ENCODE data around the gene GIT2.

The GIT2 gene

DNA sequence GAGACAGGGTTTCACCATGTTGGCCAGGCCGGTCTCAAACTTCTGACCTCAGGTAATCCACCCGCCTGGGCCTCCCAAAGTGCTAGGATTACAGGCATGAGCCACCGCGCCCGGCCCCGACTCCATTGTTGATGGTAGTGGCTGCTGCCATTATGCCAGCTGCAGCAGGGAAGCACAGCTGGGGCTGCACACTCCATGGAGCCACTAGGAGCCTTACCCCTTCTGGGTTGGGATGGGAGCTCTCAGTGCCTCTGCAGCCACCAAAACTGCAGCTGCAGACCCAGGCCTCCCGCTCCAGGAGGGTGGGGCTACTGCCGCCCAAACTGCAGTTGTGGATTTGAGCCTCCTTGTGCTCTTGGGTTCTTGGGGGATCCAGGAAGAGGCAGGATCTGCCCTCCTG, 70.2 kb downstream of the GIT2 start:
- no peak for TF ChIP-seq CTCF (IDR thresholded peaks at IDR 0.05; ENCODE audit: low read depth, low read length, missing control alignments)
- DNase-seq = no peak
- Histone ChIP-seq H3K4me3 (ENCODE audit: low read depth, low read length) (no peak overlapping the region), H3K27me3 (replicated peaks) (no peaks in the 10 kb centered on the region), H3K27ac (no peak overlapping the region), H3K36me3 (replicated peaks) (peaks cover 5% of the 10 kb centered on the region)
- in situ Hi-C loops (cut with HindIII; ENCODE audit: low pct_ligation_motif_present, low sequenced_read_pairs) = no loop called here

DNA sequence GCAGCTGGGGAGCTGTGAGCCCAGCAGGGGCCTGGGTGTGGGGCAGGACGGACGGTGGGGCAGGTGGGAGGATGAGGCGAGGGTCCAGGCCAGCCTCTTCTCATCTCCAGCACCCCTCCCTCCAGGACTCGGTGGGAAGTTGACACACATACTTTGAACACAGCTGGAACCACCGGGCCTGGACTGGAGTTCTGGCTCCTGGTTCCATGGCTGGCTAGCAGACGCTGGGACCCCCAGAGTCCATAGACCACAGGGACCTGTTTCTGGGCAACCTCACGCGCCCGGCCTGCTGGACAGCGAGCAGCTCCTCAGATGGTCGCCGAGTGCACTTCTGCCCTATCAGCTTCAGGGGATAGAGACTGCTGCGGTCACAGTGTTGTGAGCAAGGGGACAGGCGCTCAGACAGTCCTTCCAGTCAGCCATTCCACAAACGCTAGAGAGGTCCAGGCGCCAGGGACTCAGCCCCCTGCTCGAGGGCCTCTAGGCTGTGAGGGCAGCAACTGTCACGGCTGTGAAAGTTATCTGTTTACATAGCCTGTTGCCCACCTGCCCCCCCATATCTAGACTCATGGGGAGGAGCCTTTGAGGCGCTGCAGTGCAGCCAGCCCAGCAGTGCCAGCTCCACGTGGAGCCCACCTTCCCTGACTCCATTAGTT, 70.9 kb downstream of the GIT2 start:
- in situ Hi-C loops (cut with HindIII; ENCODE audit: low pct_ligation_motif_present, low sequenced_read_pairs) = no loop called here
- no peak for DNase-seq
- TF ChIP-seq CTCF (IDR thresholded peaks at IDR 0.05; ENCODE audit: low read depth, low read length, missing control alignments) = no peak

GRCh38 chr12:109923481-109924245, 72.5 kb downstream of the GIT2 start:
- no peaks in the 10 kb centered on the region for H3K27me3 ChIP-seq (replicated peaks)
- TF ChIP-seq CTCF (IDR thresholded peaks at IDR 0.05; ENCODE audit: low read depth, low read length, missing control alignments) = no peak
- DNase-seq = no peak
- H3K27ac ChIP-seq = no peak overlapping the region
- no peak overlapping the region for H3K4me3 ChIP-seq (ENCODE audit: low read depth, low read length)
- in situ Hi-C loops (cut with HindIII; ENCODE audit: low pct_ligation_motif_present, low sequenced_read_pairs) = no loop called here
- H3K36me3 ChIP-seq (replicated peaks) = no peaks in the 10 kb centered on the region

More for the DNA sequence above, 70.9 kb downstream of the GIT2 start:
- Histone ChIP-seq H3K27ac (no peak overlapping the region), H3K36me3 (replicated peaks) (no peaks in the 10 kb centered on the region), H3K27me3 (replicated peaks) (no peaks in the 10 kb centered on the region), H3K4me3 (ENCODE audit: low read depth, low read length) (no peak overlapping the region)

- in situ Hi-C loops (cut with HindIII; ENCODE audit: low pct_ligation_motif_present, low sequenced_read_pairs) = no loop called here
- H3K27me3 ChIP-seq (replicated peaks) = no peaks in the 10 kb centered on the region
- H3K27ac ChIP-seq = no peak overlapping the region
- no peak for DNase-seq
- TF ChIP-seq CTCF (IDR thresholded peaks at IDR 0.05; ENCODE audit: low read depth, low read length, missing control alignments) = no peak
- H3K4me3 ChIP-seq (ENCODE audit: low read depth, low read length) = no peak overlapping the region
- H3K36me3 ChIP-seq (replicated peaks) = no peaks in the 10 kb centered on the region
Observed at GRCh38 chr12:109923038-109923437, 73.1 kb downstream of the GIT2 start.

- DNase-seq = no peak
- no peak for TF ChIP-seq CTCF (IDR thresholded peaks at IDR 0.05; ENCODE audit: low read depth, low read length, missing control alignments)
- H3K36me3 ChIP-seq (replicated peaks) = peaks cover 10% of the 10 kb centered on the region
- no peaks in the 10 kb centered on the region for H3K27me3 ChIP-seq (replicated peaks)
- no peak overlapping the region for H3K27ac ChIP-seq
- in situ Hi-C loops (cut with HindIII; ENCODE audit: low pct_ligation_motif_present, low sequenced_read_pairs) = no loop called here
- H3K4me3 ChIP-seq (ENCODE audit: low read depth, low read length) = no peak overlapping the region
Observed at GRCh38 chr12:109921982-109922381, 74.2 kb downstream of the GIT2 start.
